Iris pigment epithelial cell (primary cell): ENCODE data around the gene HBZ.
"Not testable (repeated sequence)": the region's sequence is repeated elsewhere in the genome, so short reads cannot be mapped to it uniquely, and the experiment has no call there.

Experiments
- DNase-seq: peaks from one replicate; pipeline ENCODE4 v3.0.0-alpha.2; 2011; ENCODE audit warnings: low read depth

HBZ gene

DNA sequence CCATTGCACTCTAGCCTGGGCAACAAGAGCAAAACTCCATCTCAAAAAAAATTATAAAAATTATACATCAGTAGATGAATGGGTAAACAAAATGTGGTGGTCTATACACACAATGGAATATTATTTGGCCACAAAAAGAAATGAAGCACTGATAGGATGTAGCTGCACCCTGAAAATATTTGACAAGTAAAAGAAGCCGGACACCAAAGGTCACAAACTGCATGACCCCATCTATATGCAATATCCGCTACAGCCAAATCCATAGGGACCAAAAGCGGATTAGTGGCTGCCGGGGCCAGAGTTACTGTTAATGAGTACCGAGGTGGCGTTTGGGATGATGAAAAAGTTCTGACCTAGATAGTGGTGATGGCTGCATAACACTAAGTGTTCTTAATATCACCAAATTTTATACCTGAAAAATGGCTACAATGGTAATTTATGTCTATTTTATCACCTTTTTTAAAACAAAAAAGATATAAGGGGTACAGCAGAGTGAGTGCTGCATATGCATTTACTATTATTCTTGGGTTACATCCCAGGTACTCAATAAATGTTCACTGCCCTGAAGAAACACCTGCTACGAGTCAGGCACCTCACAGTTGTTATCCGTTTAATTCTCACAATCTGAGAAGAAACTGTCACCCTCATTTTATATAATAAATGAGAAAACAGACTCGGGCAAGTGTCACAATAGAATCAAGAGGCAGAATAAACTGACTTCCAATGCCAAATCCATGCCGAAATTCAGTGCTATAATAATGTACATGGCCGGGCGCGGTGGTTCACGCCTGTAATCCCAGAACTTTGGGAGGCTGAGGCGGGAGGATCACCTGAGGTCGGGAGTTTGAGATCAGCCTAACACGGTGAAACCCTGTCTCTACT lies 27.0 kb downstream of the HBZ start:
- no peak for DNase-seq

DNA sequence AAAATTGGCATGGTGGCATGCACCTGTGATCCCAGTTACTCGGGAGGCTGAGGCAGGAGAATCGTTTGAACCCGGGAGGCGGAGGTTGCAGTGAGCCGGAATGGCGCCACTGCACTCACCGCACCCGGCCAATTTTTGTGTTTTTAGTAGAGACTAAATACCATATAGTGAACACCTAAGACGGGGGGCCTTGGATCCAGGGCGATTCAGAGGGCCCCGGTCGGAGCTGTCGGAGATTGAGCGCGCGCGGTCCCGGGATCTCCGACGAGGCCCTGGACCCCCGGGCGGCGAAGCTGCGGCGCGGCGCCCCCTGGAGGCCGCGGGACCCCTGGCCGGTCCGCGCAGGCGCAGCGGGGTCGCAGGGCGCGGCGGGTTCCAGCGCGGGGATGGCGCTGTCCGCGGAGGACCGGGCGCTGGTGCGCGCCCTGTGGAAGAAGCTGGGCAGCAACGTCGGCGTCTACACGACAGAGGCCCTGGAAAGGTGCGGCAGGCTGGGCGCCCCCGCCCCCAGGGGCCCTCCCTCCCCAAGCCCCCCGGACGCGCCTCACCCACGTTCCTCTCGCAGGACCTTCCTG lies 27.7 kb downstream of the HBZ start, which contains the start of gene HBQ1:
Gene HBQ1, plus strand, starts transcription at position 359 of the 575 bp plus-strand sequence. Its CDS starts 28 bp downstream, at position 387.
- DNase-seq = peak; percentile 14

DNA sequence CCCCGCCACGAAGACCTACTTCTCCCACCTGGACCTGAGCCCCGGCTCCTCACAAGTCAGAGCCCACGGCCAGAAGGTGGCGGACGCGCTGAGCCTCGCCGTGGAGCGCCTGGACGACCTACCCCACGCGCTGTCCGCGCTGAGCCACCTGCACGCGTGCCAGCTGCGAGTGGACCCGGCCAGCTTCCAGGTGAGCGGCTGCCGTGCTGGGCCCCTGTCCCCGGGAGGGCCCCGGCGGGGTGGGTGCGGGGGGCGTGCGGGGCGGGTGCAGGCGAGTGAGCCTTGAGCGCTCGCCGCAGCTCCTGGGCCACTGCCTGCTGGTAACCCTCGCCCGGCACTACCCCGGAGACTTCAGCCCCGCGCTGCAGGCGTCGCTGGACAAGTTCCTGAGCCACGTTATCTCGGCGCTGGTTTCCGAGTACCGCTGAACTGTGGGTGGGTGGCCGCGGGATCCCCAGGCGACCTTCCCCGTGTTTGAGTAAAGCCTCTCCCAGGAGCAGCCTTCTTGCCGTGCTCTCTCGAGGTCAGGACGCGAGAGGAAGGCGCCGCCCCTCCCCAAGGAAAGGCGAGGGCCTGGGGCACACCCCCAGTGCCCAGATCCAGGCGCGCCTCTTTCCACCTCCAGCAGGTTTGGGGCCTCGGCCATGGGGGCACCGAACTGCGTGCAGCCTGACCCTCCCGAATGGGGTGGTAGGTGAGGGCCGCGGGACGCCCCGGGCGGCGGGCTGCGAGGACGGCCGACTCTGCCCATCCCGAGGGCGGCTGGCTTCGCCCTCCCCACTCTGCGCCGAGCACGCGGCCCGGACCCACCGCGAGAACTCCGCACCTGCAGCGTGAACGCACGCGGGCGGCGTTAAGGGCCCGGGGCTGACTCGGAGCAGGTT lies 28.5 kb downstream of the HBZ start:
- peak; percentile 66 for DNase-seq

DNA sequence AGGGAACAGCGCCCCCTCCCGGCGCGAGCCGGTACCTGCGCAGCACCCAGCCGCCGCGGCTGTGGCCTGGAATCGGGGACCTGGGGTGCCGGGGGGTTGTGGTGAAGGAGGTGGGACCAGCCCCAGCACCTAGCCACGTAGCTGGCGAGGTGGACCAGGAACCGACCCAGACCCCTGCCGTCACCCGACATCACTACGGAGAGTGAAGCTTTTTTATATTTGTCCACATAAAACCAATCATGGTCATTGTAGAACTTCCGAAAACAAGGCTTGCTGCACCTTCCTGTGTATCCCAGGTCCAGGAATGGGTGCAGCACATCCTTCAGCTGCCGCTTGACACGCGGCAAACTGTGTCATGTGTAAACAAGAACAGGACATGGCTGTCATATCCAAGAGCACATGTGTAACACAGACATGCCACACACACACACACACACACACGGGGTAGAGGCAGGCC lies 29.1 kb downstream of the HBZ start:
- DNase-seq = peak; percentile 11

DNA sequence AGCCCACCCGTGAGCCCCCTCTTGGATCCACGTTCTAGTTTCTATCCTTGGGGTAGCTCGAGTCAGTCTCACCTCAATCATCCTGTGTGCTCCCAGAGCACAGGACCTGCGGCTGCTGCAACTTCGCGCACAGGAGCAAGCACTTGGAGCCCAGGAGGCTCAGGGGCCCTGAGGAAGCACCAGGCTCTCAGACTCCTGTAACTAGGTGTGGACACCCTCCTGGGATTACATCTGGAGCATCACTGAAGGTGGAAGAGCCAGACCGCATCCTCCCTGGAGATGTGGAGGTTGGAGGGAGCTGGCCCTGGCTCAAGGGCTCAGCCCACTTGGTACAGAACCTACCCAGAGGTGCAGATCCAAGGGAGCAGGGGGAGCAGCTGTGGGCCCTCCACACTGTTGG lies 30.6 kb downstream of the HBZ start:
- no peak for DNase-seq

DNA sequence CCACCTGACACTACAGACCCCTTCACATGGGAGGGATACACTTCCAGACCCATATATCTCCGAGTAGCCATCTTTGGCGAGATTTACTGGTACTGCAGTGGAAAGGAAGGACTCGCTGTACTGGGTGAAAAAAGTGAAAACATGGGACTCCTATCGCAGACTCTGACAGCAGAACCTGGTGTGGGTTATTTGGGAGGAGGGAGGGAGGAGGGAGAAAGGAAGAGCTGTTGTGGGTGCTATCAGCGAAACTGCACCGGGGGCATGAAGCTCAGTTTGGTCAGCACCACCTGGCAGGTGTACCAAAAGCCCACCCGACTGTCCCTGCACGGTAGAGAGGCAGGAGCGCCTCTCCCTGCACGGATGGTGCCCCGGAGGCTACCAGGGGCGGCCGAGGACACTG lies 32.8 kb downstream of the HBZ start:
- DNase-seq = no peak

DNA sequence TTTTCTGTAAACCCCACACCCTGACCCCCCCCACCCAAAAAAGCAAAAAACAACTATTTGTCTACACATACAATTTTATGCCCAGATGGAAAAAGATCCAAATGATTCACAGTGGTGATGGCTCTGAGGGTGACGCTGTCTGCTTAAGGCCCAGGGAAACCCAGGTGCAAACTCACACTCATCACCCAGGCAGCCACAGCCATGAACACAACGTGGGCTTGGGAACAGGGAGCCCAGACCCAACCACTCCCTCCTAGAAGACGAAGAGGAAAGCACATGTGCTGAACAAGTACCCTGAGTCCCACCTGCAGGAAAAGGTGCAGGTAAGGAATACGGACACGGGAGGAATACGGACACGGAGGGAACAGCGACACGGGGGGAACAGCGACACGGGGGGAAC lies 33.2 kb downstream of the HBZ start:
- no peak for DNase-seq

DNA sequence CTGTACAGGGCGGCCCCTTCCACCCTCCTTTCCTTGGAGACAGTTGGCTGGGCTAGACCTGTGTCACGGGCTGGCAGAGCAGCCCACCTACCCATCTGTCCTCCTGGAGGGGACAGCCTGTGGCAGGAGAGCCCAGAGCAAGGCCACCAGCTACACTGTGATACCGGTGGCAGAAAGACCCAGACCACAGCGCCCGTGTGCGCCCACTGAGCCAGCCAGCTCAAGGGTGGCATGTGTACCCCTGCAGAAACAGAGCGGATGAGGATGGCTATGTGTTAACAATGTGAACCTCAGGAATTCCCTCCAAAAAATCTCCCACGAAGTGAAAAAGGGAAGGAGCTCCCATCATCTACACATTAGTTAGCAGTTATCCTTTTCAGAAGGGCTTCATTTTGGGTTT lies 34.9 kb downstream of the HBZ start:
- no peak for DNase-seq

DNA sequence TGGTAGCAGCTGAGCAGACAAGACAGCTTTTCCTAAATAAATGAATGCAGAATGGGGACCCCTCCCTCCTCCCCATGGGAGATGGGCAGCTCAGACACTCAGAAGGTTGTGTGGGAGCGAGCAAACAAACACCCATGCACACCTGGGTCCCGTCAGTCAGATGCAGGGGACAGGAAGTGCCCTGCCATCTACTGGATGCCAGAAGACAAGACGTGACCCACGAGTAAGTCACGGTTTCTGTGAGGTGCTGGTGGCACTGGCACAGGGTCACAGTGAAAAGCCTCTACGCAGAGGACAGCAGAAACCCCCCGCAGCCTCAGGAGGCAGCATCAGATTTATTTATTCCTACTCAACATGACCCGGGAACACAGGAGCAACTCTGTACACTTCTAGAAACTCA lies 36.2 kb downstream of the HBZ start:
- no peak for DNase-seq

DNA sequence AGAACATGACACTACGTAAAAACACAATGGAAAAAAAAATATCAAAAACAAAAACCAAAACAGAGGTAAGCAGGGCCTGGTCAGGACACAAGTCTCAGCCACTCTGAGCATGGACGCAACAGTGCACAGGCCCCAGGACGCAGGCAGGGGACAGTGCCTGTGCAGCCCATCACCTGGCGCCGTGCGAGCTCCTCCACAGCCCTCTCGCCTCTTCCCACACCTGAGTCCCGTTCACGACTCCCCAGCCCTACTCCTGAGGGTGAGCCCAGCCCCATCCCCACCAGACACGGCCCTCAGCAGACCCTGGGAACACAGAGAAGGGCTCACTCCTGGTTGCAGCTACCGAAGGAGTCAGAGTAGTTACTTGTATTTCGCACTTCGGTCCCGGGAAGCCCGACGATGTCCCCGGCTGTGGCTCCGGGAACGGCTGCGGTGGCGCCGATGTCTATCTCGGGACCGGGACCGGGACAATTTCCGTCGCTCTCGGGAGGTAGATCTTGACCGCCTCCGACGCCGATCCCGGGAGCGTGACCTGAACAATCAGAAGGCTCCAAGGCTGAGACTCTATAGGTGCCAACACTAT lies 37.3 kb downstream of the HBZ start:
- no peak for DNase-seq

DNA sequence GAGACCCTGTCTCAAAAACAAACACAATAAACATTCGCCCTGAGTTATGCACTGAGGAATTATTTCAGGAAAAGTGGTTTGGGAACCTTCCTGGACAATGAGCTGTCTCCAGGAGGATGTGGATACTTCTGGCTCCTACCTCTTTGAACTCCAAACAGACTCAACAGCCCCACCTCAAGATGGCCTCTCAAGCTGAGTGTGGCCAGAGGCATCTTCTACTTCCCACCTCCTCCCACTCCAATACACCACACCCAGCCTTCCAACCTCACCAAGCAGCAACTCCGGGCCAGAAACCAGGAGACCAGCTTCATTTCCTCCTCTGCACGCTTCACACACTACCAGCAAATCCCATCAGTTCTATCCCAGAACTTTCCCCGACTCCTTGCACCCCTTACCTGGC lies 39.4 kb downstream of the HBZ start:
- DNase-seq = no peak

DNA sequence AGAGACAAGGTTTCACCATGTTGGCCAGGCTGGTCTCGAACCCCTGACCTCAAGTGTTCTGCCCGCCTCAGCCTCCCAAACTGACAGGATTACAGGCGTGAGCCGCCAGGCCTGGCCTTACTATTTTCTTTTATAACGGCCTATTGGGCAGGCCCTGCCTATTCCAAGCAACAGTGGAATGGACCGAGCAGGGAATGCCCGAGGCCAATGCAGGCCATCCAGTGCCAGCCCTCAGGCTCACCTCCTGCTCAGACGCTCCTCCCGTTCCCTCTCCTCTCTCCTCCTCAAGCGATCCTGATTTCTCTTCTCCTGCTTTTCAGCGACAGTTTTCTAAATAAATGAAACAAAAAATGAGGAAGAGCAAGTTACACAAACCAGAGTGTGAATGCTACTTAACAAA lies 40.2 kb downstream of the HBZ start:
- DNase-seq = no peak

DNA sequence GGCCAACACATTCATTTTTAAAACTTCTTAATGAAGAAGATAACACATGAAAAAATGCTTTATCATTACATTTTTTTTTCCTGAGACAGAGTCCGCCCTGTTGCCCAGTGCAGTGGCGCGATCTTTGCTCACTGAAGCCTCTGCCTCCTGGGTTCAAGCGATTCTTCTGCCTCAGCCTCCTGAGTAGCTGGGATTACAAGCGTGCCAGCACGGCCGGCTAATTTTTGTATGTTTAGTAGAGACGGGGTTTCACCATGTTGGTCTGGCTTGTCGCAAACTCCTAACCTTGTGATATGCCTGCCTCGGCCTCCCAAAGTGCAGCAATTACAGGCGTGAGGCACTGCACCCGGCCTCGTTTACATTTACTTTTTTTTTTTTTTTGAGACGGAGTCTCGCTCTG lies 41.0 kb downstream of the HBZ start:
- DNase-seq = no peak

DNA sequence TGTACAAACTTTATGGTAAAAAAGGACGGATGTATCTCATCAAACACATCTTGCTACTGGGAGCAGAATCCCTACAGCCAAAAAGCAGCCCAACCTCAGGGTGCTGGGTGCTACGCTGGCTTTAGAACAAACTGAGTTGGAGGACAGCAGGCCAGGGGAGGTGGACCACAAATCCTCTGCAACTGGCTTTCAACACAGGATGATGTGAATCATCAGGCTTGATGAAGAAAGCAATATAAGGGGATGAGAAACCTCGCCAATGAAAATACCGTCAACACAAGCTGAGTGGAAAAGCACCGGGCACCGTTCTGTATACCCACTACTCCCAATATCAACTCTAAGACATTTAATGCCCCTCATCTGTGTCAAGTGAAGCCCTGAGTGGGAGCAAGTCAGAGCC lies 42.1 kb downstream of the HBZ start:
- peak; percentile 89 for DNase-seq

DNA sequence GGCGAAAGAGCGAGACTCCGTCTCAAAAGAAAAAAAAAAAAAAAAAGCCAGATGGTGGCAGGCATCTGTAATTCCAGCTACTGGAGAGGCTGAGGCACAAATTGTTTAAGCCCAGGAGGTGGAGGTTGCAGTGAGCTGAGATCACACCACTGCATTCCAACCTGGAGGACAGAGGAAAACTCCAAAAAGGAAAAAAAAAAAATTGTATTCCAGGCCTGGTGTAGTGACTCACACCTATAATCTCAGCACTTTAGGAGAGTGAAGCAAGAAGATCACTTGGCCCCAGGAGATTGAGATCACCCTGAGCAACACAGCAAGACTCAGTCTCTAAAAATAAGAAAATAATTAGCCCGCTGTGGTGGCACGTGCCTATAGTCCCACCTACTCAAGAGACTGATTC lies 47.9 kb downstream of the HBZ start:
- DNase-seq = peak; percentile 74

DNA sequence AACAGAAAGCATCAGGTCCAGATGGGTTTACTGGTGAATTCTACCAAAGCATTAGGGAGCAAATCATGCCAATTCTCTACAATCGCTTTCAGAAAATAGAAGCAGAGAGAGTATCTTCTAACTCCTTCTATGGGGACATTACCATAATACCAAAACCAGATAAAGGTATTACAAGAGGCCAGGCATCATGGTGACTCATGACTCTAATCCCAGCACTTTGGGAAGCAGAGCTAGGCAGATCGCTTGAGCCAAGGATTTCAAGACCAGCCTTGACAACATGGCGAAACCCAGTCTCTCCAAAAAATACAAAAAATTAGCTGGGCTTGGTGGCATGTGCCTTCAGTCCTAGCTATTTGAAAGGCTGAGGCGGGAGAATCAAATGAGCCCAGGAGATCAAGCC lies 50.8 kb downstream of the HBZ start:
- DNase-seq = peak; percentile 34

DNA sequence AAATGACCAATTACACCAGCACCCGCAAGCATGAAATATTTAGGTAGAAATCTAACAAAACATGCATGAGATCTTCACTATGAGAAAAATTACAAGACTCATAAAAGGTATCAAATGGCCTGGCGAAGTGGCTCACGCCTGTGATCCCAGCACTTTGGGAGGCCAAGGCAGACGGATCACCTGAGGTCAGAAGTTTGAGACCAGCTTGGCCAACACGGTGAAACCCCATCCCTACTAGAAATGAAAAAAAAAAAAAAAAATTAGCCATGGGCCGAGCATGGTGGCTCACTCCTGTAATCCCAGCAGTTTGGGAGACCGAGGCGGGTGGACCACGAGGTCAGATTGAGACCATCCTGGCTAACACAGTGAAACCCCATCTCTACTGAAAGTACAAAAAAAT lies 51.6 kb downstream of the HBZ start:
- DNase-seq = not testable (repeated sequence)
